CD14-positive monocyte (primary cell): ENCODE results near the gene RELN. TPM values are rescaled to one million over a fixed set of nuclear protein-coding genes. Genes with fewer than 3 reads are reported as not detected.

Source experiments
- DNase-seq, 3 donors: peaks; one replicate each; pipeline ENCODE4 v3.0.0-alpha.2; 2011 to 2022
- H2AFZ ChIP-seq: 2 replicates; pipeline ENCODE4 v1.6.0; 2012; ENCODE audit warnings: mild to moderate bottlenecking, low read depth, low read length, inconsistent platforms; ENCODE audit not compliant: insufficient read depth, poor library complexity, severe bottlenecking
- H3K27ac ChIP-seq, 2 donors: 1 replicate in 1 of 2; 2 replicates in 1 of 2; pipeline ENCODE4 v1.5.1; 2012 to 2013; ENCODE audit warnings: low read length in 2 of 2, control low read depth in 1 of 2, inconsistent platforms in 1 of 2, low read depth in 1 of 2, mild to moderate bottlenecking in 1 of 2
- H3K27me3 ChIP-seq, 2 donors: one replicate each; pipeline versions ENCODE4 v1.6.0 to v1.6.1; 2011 to 2013; ENCODE audit warnings: low read length in 2 of 2; ENCODE audit not compliant: control insufficient read depth in 2 of 2, insufficient read depth in 2 of 2
- H3K36me3 ChIP-seq, 2 donors: replicated peaks in 1 of 2; 1 replicate in 1 of 2; 2 replicates in 1 of 2; pipeline versions ENCODE4 v1.5.1 to v1.6.1; 2012 to 2013; ENCODE audit warnings: low read length in 2 of 2, control low read depth in 1 of 2, inconsistent platforms in 1 of 2, mild to moderate bottlenecking in 1 of 2; ENCODE audit not compliant: insufficient read depth in 2 of 2, control insufficient read depth in 1 of 2
- H3K4me1 ChIP-seq, 2 donors: 1 replicate in 1 of 2; 2 replicates in 1 of 2; pipeline versions ENCODE4 v1.5.1 to v1.6.1; 2012 to 2013; ENCODE audit warnings: low read length in 2 of 2, control low read depth in 1 of 2, inconsistent platforms in 1 of 2, mild to moderate bottlenecking in 1 of 2, moderate library complexity in 1 of 2; ENCODE audit not compliant: insufficient read depth in 2 of 2, control insufficient read depth in 1 of 2
- H3K4me2 ChIP-seq: replicated peaks from 2 replicates; pipeline ENCODE3; 2012; ENCODE audit warnings: low read length, moderate library complexity, mild to moderate bottlenecking; ENCODE audit not compliant: poor library complexity, severe bottlenecking; ENCODE audit errors: extremely low read depth
- H3K4me3 ChIP-seq, 3 experiments: fragments of 200-600 bp in 1 of 3; sonication (generic) in 1 of 3; replicated peaks in 1 of 3; 1 replicate in 2 of 3; 2 replicates in 1 of 3; pipeline ENCODE4 v1.5.1; 2011 to 2013; ENCODE audit warnings: low read length in 3 of 3, mild to moderate bottlenecking in 3 of 3, control low read depth in 2 of 3, low read depth in 2 of 3, inconsistent platforms in 1 of 3, moderate library complexity in 1 of 3
- H3K79me2 ChIP-seq: 2 replicates; pipeline ENCODE4 v1.6.0; 2012; ENCODE audit warnings: mild to moderate bottlenecking, control low read depth, inconsistent platforms, low read length, moderate library complexity; ENCODE audit not compliant: insufficient read depth
- H3K9ac ChIP-seq: 2 replicates; pipeline ENCODE4 v1.6.0; 2017; ENCODE audit warnings: low read length, mild to moderate bottlenecking; ENCODE audit not compliant: insufficient read depth, poor library complexity, severe bottlenecking
- H3K9me3 ChIP-seq, 2 donors: replicated peaks in 1 of 2; 1 replicate in 1 of 2; 2 replicates in 1 of 2; pipeline versions ENCODE4 v1.5.1 to v1.6.1; 2012 to 2013; ENCODE audit warnings: low read length in 2 of 2, control low read depth in 1 of 2; ENCODE audit not compliant: control insufficient read depth in 1 of 2, insufficient read depth in 1 of 2
- H4K20me1 ChIP-seq: 2 replicates; pipeline ENCODE4 v1.6.0; 2012; ENCODE audit warnings: mild to moderate bottlenecking, low read length, control low read depth, moderate library complexity; ENCODE audit not compliant: insufficient read depth
- H3K27ac Mint-ChIP-seq, 7 donors: one replicate each; pipeline ENCODE4 v1.8.0; 2020; ENCODE audit warnings: mild to moderate bottlenecking in 7 of 7, mixed read lengths in 7 of 7, moderate library complexity in 6 of 7, inconsistent platforms in 2 of 7
- H3K27me3 Mint-ChIP-seq, 3 donors: one replicate each; pipeline ENCODE4 v1.8.0; 2021 to 2022; ENCODE audit warnings: low read depth in 3 of 3, mild to moderate bottlenecking in 3 of 3, mixed read lengths in 3 of 3, moderate library complexity in 3 of 3, inconsistent platforms in 1 of 3
- H3K36me3 Mint-ChIP-seq, 2 donors: one replicate each; pipeline ENCODE4 v1.8.0; 2020; ENCODE audit warnings: mixed read lengths in 2 of 2, inconsistent platforms in 1 of 2, mild to moderate bottlenecking in 1 of 2
- H3K4me1 Mint-ChIP-seq: one replicate; pipeline ENCODE4 v1.8.0; 2020; ENCODE audit warnings: mild to moderate bottlenecking, mixed read lengths
- H3K4me3 Mint-ChIP-seq, 2 donors: one replicate each; pipeline ENCODE4 v1.8.0; 2020; ENCODE audit warnings: mild to moderate bottlenecking in 2 of 2, mixed read lengths in 2 of 2, moderate library complexity in 1 of 2
- H3K9me3 Mint-ChIP-seq, 7 donors: one replicate each; pipeline ENCODE4 v1.8.0; 2020 to 2022; ENCODE audit warnings: mixed read lengths in 7 of 7, mild to moderate bottlenecking in 6 of 7, moderate library complexity in 6 of 7, inconsistent platforms in 2 of 7
- WGBS: methylation state at CpG from one replicate; pipeline ENCODE4 v1.1.5; 2013; ENCODE audit warnings: missing lambda C conversion rate; ENCODE audit not compliant: insufficient coverage; 5-methylcytosine and 5-hydroxymethylcytosine counted together
- intact Hi-C, 2 donors: fragments of 100-400 bp; cut with micrococcal nuclease; formaldehyde crosslinking; loops; one replicate each; pipeline versions ENCODE4 v1.15.0 to v1.15.1; 2023
- polyA plus RNA-seq, 3 donors: library from polyadenylated mRNA; depleted of rRNA in 1 of 3; unstranded in 2 of 3; stranded (reverse) in 1 of 3; fragments of 300-500 nt in 2 of 3; fragments of >200 nt in 1 of 3; fragmentation: Illumina TruSeq in 2 of 3; gene quantifications; 1 replicate in 2 of 3; 2 replicates in 1 of 3; pipeline ENCODE4 v1.2.3, GENCODE V29; 2012 to 2021
- TF ChIP-seq, protein P1 (sequence below): fragments of 200-600 bp; IDR thresholded peaks from one replicate; pipeline ENCODE4 v1.8.0; 2022; ENCODE audit warnings: antibody characterized with exemption, mild to moderate bottlenecking

RELN gene
- polyA plus RNA-seq, 3 donors, result not detected

DNA sequence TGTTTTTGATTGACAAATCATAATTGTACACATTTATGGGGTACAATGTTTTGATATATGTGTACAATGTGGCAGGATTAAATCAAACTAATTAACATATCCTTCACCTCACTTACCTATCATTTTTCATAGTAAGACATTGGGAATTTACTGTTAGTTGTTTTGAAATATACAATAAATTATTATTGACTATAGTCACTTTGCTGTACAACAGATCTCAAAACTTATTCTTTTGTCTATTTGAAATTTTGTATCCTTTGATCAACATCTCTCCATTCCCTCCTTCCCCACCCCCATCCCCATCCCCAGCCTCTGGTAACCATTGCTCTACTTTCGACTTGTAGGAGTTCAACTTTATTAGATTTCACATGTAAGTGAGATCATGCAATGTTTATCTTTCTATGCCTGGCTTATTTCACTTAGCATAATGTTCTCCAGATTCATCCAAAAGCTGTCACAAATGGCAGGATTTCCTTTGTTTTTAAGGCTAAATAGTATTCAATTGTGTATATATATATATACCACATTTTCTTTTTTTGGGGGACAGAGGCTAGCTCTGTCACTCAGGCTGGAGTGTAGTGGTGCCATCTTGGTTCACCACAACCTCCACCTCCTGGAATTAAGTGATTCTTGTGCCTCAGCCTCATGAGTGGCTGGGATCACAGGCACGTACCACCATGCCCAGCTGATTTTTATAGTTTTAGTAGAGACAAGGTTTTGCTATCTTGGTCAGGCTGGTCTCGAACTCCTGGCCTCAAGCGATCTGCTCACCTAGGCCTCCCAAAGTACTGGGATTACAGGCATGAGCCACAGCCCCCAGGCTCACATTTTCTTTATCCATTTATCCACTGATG is 520.1 kb downstream of the RELN start:
- no peaks in the 10 kb centered on the region for H3K4me1 Mint-ChIP-seq
- Histone ChIP-seq H3K4me1 (no peaks in the 10 kb centered on the region), H3K9ac (no peak overlapping the region), H3K27me3 (peaks cover 2% of the 10 kb centered on the region in 2 donors), H3K27ac (no peak overlapping the region), H4K20me1 (no peaks in the 10 kb centered on the region), H2AFZ (no peak overlapping the region), H3K9me3 (no peaks in the 10 kb centered on the region), H3K4me2 (no peak overlapping the region), H3K36me3 (no peaks in the 10 kb centered on the region), H3K79me2 (no peaks in the 10 kb centered on the region), H3K4me3 (no peak overlapping the region)
- no peaks in the 10 kb centered on the region for H3K9me3 Mint-ChIP-seq
- no CpG with 5 or more reads among the region's 4 CpGs for WGBS
- peaks cover 1 to 10% (median 2%) of the 10 kb centered on the region in 3 donors for H3K27me3 Mint-ChIP-seq
- intact Hi-C loops, result no loop called here
- no peak for DNase-seq
- H3K36me3 Mint-ChIP-seq, result no peaks in the 10 kb centered on the region
- no peak overlapping the region for H3K4me3 Mint-ChIP-seq
- TF ChIP-seq, protein P1, sequence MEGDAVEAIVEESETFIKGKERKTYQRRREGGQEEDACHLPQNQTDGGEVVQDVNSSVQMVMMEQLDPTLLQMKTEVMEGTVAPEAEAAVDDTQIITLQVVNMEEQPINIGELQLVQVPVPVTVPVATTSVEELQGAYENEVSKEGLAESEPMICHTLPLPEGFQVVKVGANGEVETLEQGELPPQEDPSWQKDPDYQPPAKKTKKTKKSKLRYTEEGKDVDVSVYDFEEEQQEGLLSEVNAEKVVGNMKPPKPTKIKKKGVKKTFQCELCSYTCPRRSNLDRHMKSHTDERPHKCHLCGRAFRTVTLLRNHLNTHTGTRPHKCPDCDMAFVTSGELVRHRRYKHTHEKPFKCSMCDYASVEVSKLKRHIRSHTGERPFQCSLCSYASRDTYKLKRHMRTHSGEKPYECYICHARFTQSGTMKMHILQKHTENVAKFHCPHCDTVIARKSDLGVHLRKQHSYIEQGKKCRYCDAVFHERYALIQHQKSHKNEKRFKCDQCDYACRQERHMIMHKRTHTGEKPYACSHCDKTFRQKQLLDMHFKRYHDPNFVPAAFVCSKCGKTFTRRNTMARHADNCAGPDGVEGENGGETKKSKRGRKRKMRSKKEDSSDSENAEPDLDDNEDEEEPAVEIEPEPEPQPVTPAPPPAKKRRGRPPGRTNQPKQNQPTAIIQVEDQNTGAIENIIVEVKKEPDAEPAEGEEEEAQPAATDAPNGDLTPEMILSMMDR, result no peak
- H3K27ac Mint-ChIP-seq, result no peak overlapping the region

DNA sequence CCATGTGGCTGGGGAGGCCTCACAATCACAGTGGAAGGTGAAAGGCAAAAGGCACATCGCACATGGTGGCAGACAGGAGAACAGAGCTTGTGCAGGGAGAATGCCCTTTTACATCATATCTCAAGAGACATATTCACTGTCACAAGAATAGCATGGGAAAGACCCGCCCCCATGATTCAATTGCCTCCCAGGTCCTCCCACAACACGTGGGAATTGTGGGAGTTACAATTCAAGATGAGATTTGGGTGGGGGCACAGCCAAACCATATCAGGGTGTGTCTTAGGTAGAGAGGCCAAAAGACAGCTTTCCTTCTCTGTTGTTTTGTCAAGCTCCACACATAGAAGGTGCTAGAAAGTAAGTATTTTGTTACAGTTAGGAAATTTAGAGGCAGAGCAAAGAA is 522.6 kb downstream of the RELN start:
- Histone ChIP-seq H3K27ac (no peak overlapping the region), H2AFZ (no peak overlapping the region), H3K4me1 (no peaks in the 10 kb centered on the region), H3K9me3 (no peaks in the 10 kb centered on the region), H3K9ac (no peak overlapping the region), H3K36me3 (no peaks in the 10 kb centered on the region), H3K4me3 (no peak overlapping the region), H4K20me1 (no peaks in the 10 kb centered on the region), H3K4me2 (no peak overlapping the region), H3K79me2 (no peaks in the 10 kb centered on the region), H3K27me3 (peaks cover 0 to 2% of the 10 kb centered on the region in 2 donors)
- H3K4me3 Mint-ChIP-seq, result no peak overlapping the region
- no CpG with 5 or more reads among the region's 3 CpGs for WGBS
- no peaks in the 10 kb centered on the region for H3K4me1 Mint-ChIP-seq
- DNase-seq, result no peak
- TF ChIP-seq, protein P1, result no peak
- H3K9me3 Mint-ChIP-seq, result no peaks in the 10 kb centered on the region
- no peak overlapping the region for H3K27ac Mint-ChIP-seq
- no peaks in the 10 kb centered on the region for H3K36me3 Mint-ChIP-seq
- H3K27me3 Mint-ChIP-seq, result peaks cover 1 to 11% (median 2%) of the 10 kb centered on the region in 3 donors
- intact Hi-C loops, result no loop called here
